NCI-H2029 treated with DMSO at 0.1 percent for 48 hours (cell line): ENCODE data around the gene OR52I2.

Experiments
- DNase-seq: peaks from one replicate; lab custom pipeline; 2025; lab: John Stamatoyannopoulos, UW

OR52I2 gene

DNA sequence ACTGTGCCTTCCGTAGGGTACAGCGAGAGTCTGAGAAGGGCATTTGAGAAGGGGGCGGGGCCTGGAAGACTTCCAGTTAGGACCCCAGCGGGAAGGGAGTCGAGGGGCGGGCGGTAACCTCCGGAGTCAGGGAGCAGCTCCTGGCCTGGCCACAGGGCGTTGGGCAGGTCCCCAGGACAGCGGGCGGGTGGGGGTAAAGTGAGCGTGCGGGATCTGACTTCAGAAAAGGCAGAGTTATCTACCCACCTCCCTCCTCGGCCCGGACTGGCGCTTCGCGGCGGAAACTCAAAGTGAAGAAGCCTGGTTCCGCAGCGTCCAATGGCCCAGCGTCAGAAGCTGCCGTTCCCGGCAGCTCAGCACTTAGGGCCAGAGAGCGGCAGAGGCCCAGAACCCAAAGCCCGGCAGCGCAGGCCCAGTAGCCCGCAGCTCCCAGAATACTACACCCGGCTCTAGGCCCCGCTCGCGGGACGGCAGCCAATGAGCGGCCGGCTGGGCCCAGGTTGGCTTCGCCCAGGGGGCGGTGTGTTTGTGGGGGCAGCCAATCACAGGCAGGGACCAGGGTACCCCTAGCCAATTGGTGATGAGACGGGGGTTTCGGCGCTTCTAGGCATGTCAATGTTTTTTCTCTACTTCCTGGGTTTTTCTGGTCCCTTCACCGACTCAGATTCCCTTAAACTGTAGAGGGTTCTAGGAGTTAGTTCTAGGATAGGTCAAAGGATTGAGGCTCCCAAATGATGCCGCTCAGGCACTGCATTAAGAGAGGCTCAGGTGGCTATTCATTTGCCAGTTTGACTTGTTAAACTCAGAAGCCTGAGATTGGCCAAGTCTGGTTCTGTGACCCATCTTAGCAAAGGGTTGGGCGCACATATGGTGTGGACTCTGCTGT, 26.5 kb downstream of the OR52I2 start, which contains the start of gene TRIM68:
Gene TRIM68, minus strand, starts transcription at position 451 of the 886 bp plus-strand sequence. CDS start 2,727 bp downstream, outside the sequence.
- DNase-seq, result peak; percentile 87

DNA sequence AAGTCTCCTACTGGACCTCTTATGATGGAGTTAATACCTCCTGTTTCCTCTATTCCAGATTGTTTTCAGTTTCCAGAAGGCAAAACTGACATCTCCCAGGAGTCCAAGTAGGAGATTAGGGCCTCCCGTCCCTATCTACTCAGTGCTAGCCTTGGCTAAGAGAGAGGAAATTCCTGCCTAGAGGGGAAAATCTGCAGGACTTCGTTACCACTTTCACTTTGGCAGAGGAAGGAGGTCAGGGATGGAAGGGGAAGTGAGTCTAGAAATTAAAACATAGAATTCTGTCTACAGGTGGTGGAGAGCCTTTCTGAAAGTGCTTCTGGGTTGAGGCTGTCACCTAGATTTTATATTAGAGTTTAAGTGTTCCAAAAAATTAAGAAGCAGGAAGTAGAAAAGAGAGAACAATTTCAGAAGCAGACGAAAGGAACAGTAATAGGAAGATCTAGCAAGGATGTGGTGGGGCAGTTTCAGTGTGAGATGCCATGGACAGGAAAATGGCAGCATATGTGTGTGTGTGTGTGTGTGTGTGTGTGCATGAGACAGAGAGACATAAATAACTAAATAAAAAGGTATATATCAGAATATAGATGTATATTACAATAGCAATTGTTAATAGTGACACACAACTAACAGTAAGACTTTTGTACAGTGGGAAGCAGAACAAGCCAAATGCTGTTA, 28.9 kb downstream of the OR52I2 start:
- no peak for DNase-seq

DNA sequence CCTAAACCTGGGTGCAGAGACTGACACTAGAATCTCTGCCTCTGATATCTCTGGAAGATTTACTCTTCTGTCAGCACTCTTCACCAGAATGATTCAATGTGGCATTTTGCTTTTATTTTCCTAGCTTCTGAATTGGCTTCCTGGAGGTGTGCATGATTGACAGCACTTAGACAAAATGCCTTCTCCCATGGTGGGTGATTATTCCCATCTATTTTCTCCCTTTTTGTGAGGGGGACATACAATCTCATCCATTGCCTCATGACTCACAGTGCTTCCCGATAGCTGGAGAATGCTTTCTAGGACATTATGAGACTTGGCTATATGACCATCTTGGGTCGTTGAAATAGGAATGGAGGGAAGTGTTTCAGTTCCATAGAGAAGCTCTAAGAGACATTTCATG, 30.4 kb downstream of the OR52I2 start:
- DNase-seq, result no peak

DNA sequence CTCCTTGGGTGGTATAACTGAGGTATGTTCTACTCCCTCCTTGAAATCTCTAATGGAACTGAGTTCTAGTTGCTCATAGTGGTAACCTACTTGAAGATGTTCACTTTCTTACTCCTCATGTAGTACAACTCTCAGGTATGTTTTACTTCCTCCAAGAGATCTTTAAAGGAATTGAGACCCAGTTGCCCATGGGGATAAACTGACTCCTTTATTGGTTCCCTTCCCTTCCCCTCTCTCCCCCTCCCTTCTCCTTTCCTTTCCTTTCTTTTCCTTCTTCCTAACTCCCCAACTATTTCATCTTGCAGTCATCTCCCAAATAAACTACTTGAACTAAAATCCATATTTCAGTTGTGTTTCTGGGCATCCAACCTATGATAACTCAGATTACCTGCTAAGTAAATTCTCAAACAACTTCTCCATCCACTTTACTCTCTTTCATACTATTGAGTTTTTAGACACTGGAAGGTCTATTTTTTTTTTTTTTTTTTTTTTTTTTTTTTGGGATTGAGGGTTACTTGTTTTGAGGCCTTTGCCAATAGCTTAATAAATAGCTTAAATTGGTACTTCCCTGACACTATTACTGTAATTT, 34.4 kb downstream of the OR52I2 start:
- DNase-seq, result no peak

DNA sequence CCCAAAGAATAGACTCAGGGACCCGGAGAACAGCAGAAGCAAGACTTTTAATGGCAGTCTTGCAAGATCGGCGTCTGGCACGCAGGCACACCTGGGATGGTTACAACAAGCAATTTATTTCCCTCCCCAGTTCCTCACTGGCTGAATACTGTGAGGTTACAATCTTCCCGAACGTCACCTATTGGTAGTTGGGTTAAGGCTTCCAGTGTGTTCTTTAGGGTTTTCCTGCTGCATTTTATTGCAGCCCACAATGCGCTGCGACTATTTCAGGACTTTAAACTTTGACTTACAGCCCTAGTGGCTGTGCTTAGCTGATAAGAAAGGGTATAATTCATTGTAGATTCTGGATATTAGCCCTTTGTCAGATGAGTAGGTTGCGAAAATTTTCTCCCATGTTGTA, 38.0 kb downstream of the OR52I2 start:
- no peak for DNase-seq

DNA sequence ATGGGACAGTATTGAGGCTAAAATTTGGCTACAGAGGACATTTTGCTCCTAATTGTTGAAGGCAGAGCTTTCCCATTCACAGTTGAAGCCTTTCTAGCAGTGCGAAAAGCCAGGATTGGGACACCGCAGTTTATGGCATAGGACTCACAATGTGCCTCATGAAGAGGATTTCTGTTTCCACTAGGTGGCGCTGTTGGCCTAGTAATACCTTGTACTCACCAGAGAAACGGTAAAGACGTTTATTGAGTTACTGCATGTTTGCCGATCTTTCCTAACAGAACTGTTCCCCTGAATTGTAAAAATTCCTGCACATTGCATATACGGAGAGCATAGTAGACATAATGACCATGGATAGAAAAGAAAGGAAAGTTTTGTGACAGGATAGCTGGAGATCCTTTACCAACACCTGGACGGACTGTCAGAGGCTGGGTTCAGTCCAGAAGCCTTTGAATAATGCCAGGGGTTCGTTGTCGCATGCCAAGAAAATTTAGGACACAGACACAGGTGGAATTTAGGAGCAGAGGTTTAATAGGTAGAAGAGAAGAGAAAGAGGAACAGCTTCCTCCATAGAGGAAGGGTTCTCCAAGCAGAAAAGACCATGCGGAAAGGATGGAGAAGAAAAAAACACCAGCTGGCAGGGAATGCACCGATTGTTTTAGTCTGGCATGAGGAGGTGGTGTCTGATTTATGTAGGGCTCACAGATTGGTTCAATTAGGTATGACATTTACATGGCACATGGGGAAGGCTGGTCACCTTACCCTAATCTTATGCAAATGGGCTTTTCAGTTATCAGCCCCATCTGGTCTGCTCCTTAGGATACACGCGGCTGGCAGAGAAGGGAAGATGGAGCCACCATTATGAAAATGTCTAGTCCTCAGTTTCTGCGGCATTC, 44.9 kb downstream of the OR52I2 start:
- peak; percentile 82 for DNase-seq

DNA sequence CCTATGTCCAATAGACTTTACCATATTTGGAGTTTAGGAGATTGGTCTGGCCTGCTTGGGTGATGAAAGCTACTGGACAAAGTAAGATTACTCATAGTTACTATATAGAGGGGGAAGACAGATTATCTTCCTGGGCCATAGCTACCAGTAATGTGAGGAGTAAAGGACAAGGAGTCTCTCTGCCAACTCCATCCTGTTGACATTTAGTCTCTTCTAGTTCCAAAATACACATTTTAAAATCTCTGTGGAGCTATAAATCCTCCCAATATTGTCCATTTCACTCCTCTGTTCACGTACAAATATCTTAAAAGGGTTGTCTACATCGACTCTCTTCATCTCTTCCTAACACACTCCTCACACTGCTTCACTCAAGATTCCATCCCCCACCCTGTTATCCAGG, 54.6 kb downstream of the OR52I2 start:
- no peak for DNase-seq

DNA sequence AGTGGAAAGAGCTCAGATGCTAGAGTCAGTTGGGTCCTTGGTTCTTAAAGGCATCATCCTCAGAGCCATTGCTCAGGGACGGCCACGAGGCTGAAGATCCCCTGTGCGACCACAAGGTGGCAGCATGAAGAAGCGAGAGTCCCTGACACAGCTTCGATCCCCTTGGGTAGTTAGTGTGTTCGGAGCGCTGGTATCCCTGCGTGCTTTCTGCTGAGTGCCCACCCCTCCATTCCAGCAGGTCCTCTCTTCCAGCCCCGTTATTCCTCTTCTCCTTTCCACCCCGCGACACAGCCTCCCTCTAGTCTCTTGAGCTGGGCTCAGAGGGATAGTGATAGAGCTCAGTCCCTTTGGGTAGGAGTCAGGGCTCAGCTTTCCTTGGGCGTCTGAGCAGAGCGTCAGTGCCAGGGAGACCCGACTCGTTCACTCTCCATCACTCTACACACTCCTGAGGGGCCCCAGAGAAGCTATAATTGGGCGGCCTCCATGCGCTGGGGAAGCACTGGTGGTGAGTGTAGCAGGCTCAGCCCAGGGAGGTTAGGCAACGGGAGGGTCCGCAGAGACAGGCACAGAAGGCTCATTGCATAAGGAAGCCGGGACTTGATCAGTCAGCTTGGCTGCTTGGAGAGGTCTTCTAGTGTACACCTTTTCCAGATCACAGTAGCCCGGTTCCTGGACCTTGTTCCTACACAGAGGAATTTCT, 55.6 kb downstream of the OR52I2 start, which contains the start of gene OR51D1:
Gene OR51D1, plus strand, starts transcription at position 516 of the 700 bp plus-strand sequence. CDS start 2,314 bp downstream, outside the sequence.
- DNase-seq, result peak; percentile 61

DNA sequence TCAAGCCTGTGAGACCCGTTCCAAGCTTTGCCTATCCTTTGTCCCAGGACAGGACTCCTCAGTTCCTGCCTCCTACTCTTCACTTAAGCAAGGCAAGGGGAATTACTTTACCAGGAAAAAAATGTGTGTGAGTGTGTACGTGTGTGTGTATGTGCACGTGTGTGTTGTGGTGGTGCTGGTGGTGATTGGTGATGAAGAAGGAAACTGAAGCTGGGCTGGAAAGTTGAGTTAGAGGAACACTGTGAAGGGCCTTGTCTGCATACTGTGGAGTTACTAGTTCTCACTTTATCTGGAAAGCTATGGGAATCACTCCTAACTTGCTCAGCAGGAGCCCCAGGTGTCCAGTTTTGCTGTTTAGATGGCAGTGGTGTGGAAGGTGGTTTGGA, 56.1 kb downstream of the OR52I2 start:
- no peak for DNase-seq

DNA sequence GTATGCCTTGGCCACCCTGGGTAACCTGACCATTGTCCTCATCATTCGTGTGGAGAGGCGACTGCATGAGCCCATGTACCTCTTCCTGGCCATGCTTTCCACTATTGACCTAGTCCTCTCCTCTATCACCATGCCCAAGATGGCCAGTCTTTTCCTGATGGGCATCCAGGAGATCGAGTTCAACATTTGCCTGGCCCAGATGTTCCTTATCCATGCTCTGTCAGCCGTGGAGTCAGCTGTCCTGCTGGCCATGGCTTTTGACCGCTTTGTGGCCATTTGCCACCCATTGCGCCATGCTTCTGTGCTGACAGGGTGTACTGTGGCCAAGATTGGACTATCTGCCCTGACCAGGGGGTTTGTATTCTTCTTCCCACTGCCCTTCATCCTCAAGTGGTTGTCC, 58.4 kb downstream of the OR52I2 start:
- DNase-seq, result no peak

DNA sequence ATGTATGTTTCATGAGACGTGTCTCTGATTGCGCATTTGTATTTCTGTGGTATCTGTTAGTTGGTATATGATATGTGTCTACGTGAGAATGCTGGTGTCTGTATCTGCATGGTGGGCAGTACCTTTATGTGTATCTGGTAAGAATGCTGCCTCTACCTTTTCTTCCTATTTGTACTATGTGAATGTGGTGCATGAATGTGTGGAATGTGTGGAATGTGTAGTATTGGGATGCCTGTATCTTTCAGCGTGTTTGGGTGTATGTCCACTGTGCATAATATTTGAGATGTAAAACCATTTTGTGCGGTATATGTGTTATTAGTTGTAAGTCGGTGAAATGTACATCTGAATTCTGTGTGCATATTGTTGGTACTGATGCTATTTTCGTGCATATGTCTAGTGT, 60.0 kb downstream of the OR52I2 start:
- no peak for DNase-seq

DNA sequence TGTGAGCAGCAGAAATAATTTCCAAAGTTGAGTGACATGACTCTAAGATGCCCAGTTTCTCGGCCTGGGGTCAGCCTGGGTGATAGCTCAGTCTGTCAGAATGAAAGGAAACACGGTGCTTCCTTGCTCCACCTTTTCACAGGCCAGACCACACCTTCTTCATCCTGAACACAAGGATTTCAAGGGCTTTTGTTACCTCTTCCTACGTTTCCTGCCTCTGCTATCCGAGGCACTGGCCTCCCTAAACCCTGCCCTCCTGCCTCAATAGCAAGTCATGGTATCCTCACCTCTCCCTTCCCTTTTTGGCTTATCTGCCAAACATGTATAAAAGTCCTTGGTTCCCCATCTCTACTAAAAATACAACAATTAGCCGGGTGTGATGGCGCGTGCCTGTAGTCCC, 60.5 kb downstream of the OR52I2 start:
- no peak for DNase-seq
